IPS-18a (cell line): ENCODE measurements around the gene PRSS27.
"Not testable (repeated sequence)": the region's sequence is repeated elsewhere in the genome, so short reads cannot be mapped to it uniquely, and the experiment has no call there.

Experiments used
- H3K27ac ChIP-seq: one replicate; pipeline ENCODE4 v1.5.1; 2013; ENCODE audit warnings: low read length
- H3K27me3 ChIP-seq: one replicate; pipeline ENCODE4 v1.6.1; 2013; ENCODE audit warnings: mild to moderate bottlenecking, low read length; ENCODE audit not compliant: control insufficient read depth, insufficient read depth
- H3K36me3 ChIP-seq: one replicate; pipeline ENCODE4 v1.6.1; 2013; ENCODE audit warnings: low read depth, low read length; ENCODE audit not compliant: control insufficient read depth
- H3K4me1 ChIP-seq: one replicate; pipeline ENCODE4 v1.6.1; 2013; ENCODE audit warnings: low read depth, low read length; ENCODE audit not compliant: control insufficient read depth
- H3K4me3 ChIP-seq: one replicate; pipeline ENCODE4 v1.5.1; 2013; ENCODE audit warnings: low read length
- H3K9ac ChIP-seq: one replicate; pipeline ENCODE4 v1.6.1; 2013; ENCODE audit warnings: mild to moderate bottlenecking, low read length, moderate library complexity
- H3K9me3 ChIP-seq: one replicate; pipeline ENCODE4 v1.6.1; 2013; ENCODE audit warnings: low read depth, low read length; ENCODE audit not compliant: control insufficient read depth

The PRSS27 gene

GRCh38 chr16:2683041-2683440 is 37.0 kb downstream of the PRSS27 start:
- peak overlapping the region; percentile 67 for H3K4me3 ChIP-seq
- not testable (repeated sequence) for H3K9me3 ChIP-seq, H3K27me3 ChIP-seq, H3K36me3 ChIP-seq, H3K4me1 ChIP-seq
- peak overlapping the region; percentile 78 for H3K9ac ChIP-seq
- H3K27ac ChIP-seq: peak overlapping the region; percentile 30

- peak within 1 kb of the TSS; percentile 78 for H3K9ac ChIP-seq
- no peaks in the 10 kb centered on the region for H3K9me3 ChIP-seq
- H3K4me3 ChIP-seq: peak within 1 kb of the TSS; percentile 67
- H3K36me3 ChIP-seq: no peaks in the 10 kb centered on the region
- no peaks in the 10 kb centered on the region for H3K27me3 ChIP-seq
- no peaks in the 10 kb centered on the region for H3K4me1 ChIP-seq
- H3K27ac ChIP-seq: peak within 1 kb of the TSS; percentile 30
Measured at GRCh38 chr16:2682209-2683021, 37.6 kb downstream of the PRSS27 start, which contains the start of gene KCTD5. Gene KCTD5 (plus strand): TSS chr16:2682523. CDS start chr16:2682549, 26 bp downstream.

GRCh38 chr16:2680360-2680759 is 39.7 kb downstream of the PRSS27 start:
- H3K4me3 ChIP-seq, H3K27ac ChIP-seq, H3K9me3 ChIP-seq, H3K27me3 ChIP-seq, H3K9ac ChIP-seq, H3K4me1 ChIP-seq, H3K36me3 ChIP-seq: not testable (repeated sequence)

- not testable (repeated sequence) for H3K9ac ChIP-seq, H3K4me1 ChIP-seq, H3K36me3 ChIP-seq, H3K9me3 ChIP-seq, H3K27ac ChIP-seq, H3K4me3 ChIP-seq, H3K27me3 ChIP-seq
Measured at GRCh38 chr16:2679902-2680301, 40.1 kb downstream of the PRSS27 start.

- not testable (repeated sequence) for H3K4me3 ChIP-seq, H3K9ac ChIP-seq, H3K9me3 ChIP-seq, H3K27me3 ChIP-seq, H3K27ac ChIP-seq, H3K36me3 ChIP-seq, H3K4me1 ChIP-seq
Measured at GRCh38 chr16:2678206-2678965, 41.6 kb downstream of the PRSS27 start.

DNA sequence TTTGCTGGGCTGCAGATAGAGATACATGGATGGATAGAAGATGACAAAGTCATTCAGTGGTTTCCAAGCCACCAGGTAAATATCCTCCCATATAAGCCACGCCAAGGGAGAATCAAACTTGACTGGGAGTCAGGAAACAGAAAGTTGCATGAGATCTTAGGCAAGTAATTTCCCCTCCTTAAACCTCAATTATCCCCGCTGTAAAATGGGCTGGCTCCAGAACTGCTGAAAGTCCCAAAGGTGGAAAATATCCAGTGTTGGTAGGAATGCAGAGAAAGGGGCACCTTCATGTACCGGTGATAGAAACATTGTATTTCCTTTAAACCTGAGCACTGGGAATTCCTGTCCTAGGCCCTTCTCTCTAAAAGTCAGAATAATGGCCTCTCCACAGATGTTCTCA is 43.1 kb downstream of the PRSS27 start:
- not testable (repeated sequence) for H3K27me3 ChIP-seq, H3K9ac ChIP-seq, H3K4me3 ChIP-seq, H3K9me3 ChIP-seq, H3K4me1 ChIP-seq, H3K36me3 ChIP-seq, H3K27ac ChIP-seq

- Histone ChIP-seq H3K9me3 (no peaks in the 10 kb centered on the region), H3K4me1 (no peaks in the 10 kb centered on the region), H3K9ac (no peak overlapping the region), H3K27ac (no peak overlapping the region), H3K36me3 (no peaks in the 10 kb centered on the region), H3K4me3 (no peak overlapping the region), H3K27me3 (no peaks in the 10 kb centered on the region)
Measured at GRCh38 chr16:2675714-2676113, 44.3 kb downstream of the PRSS27 start.

DNA sequence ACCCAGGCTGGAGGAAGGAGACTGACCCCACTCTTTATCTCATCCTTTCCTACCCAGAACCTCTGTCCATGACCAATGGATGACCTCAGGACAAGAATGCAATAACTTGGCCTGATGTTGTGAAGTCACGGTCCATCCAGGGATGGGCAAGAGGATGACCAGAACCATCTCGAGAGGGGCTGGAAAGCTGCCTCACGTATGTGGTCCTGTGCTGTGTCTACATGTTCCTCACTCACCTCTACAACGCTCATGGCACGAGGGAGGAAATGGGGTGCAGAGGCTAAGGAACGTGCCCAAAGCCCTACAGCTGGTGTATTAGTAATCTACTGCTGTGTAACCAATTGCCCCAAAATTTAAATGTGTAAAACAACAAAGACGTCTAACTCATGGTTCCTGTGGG is 45.0 kb downstream of the PRSS27 start:
- no peak overlapping the region for H3K27ac ChIP-seq
- no peaks in the 10 kb centered on the region for H3K27me3 ChIP-seq
- no peak overlapping the region for H3K4me3 ChIP-seq
- no peaks in the 10 kb centered on the region for H3K9me3 ChIP-seq
- no peak overlapping the region for H3K9ac ChIP-seq
- H3K36me3 ChIP-seq: no peaks in the 10 kb centered on the region
- H3K4me1 ChIP-seq: no peaks in the 10 kb centered on the region

- Histone ChIP-seq H3K4me3 (peak overlapping the region; percentile 57), H3K27ac (no peak overlapping the region), H3K36me3 (no peaks in the 10 kb centered on the region), H3K9me3 (no peaks in the 10 kb centered on the region), H3K9ac (no peak overlapping the region), H3K27me3 (no peaks in the 10 kb centered on the region), H3K4me1 (no peaks in the 10 kb centered on the region)
Measured at GRCh38 chr16:2673066-2673999, 46.7 kb downstream of the PRSS27 start.

DNA sequence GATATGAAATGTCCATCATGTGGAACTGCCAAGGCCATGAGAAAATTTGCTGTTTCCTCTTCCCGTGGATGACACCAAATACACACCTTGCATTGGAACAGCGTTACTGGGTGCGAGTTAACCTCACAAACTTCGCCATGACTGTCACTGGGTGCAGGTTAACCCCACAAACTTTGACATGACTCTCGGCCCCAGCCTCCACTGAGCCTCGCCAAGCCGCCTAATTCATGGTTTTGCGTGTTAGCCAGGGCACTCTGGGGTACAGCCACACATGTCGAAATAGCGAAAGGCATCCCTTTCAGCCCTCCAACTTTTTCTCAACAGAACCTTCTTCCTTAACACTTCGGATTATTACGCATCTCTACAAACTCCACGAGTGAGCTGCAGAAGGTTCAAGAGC is 48.3 kb downstream of the PRSS27 start:
- no peaks in the 10 kb centered on the region for H3K27me3 ChIP-seq
- H3K4me3 ChIP-seq: no peak overlapping the region
- no peak overlapping the region for H3K27ac ChIP-seq
- no peaks in the 10 kb centered on the region for H3K9me3 ChIP-seq
- no peak overlapping the region for H3K9ac ChIP-seq
- no peaks in the 10 kb centered on the region for H3K36me3 ChIP-seq
- no peaks in the 10 kb centered on the region for H3K4me1 ChIP-seq

DNA sequence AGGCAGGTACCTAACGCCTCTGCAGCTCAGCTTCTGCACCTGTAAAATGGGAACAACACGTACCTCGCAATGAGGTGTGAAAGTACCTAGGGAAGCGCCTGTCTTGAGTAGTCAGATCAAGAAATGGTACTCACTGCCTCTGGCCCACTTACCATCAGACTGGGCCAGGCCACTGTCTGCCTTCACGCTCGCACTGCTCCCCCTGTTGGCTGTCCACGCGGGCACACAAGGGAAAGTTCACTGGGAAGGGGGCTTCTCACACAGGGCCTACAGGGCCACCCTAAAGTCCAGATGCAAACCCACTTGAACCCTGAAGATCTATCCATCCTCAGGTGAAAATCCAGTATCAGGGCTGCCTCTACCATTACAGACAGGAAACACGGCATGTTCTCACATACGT is 48.8 kb downstream of the PRSS27 start:
- not testable (repeated sequence) for H3K9ac ChIP-seq, H3K4me3 ChIP-seq, H3K4me1 ChIP-seq, H3K27ac ChIP-seq, H3K27me3 ChIP-seq, H3K9me3 ChIP-seq, H3K36me3 ChIP-seq
